HG03066 (cell line): Measurements from ENCODE around the gene GTF2B.
"Not testable (repeated sequence)": the region's sequence is repeated elsewhere in the genome, so short reads cannot be mapped to it uniquely, and the experiment has no call there.

Experiments
- ATAC-seq: cut with Tn5 transposase; IDR thresholded peaks from one replicate; pipeline ENCODE4 v1.9.1; 2021; ENCODE audit warnings: low read depth; ENCODE audit not compliant: unreplicated experiment

The GTF2B gene

GRCh38 chr1:88888750-88889149, 2.6 kb downstream of the GTF2B start:
- ATAC-seq, result no peak

- no peak for ATAC-seq
Observed at GRCh38 chr1:88885933-88886332, 5.4 kb downstream of the GTF2B start.

GRCh38 chr1:88883156-88883555, 8.2 kb downstream of the GTF2B start:
- no peak for ATAC-seq

GRCh38 chr1:88880717-88881116, 10.7 kb downstream of the GTF2B start:
- ATAC-seq, result not testable (repeated sequence)

GRCh38 chr1:88878731-88879130, 12.6 kb downstream of the GTF2B start:
- ATAC-seq, result no peak

GRCh38 chr1:88877911-88878310, 13.5 kb downstream of the GTF2B start:
- ATAC-seq, result no peak

- ATAC-seq, result no peak
Observed at GRCh38 chr1:88877382-88877825, 14.0 kb downstream of the GTF2B start.

GRCh38 chr1:88876573-88877365, 14.6 kb downstream of the GTF2B start:
- no peak for ATAC-seq

GRCh38 chr1:88875595-88875994, 15.8 kb downstream of the GTF2B start:
- no peak for ATAC-seq

- ATAC-seq, result no peak
Observed at GRCh38 chr1:88873737-88874349, 17.5 kb downstream of the GTF2B start.

GRCh38 chr1:88869644-88870043, 21.7 kb downstream of the GTF2B start:
- not testable (repeated sequence) for ATAC-seq

- ATAC-seq, result no peak
Observed at GRCh38 chr1:88867743-88868521, 23.4 kb downstream of the GTF2B start.

GRCh38 chr1:88851303-88852063, 39.9 kb downstream of the GTF2B start:
- no peak for ATAC-seq

- ATAC-seq, result no peak
Observed at GRCh38 chr1:88847643-88848042, 43.7 kb downstream of the GTF2B start.

- no peak for ATAC-seq
Observed at GRCh38 chr1:88825721-88826120, 65.6 kb downstream of the GTF2B start.

- ATAC-seq, result not testable (repeated sequence)
Observed at GRCh38 chr1:88819642-88820041, 71.7 kb downstream of the GTF2B start.

GRCh38 chr1:88813471-88813870, 77.9 kb downstream of the GTF2B start:
- ATAC-seq, result no peak

- ATAC-seq, result no peak
Observed at GRCh38 chr1:88812366-88812765, 79.0 kb downstream of the GTF2B start.

GRCh38 chr1:88803444-88803843, 87.9 kb downstream of the GTF2B start:
- ATAC-seq, result no peak

- no peak for ATAC-seq
Observed at GRCh38 chr1:88802950-88803349, 88.4 kb downstream of the GTF2B start.
